ENCODE results near the gene ABHD17B.

DNA sequence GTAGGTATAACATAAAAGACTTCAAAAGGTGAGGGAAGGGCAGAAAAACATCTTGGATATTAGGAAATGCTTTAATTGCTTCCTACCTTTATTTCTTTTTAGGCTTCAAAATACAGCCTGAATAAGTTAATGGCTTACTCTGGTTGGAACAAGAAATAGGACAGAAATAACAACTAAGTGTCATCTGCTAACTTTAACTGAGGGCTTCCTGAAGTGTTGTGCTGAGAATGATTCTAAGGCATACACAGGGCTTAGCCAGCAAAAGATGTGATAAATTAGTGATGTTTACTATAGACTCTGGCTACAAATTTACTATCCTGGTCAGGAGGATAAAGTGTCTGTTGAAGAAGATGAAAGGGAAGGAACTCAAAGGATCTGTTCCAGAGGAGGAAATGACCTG lies 34.2 kb downstream of the ABHD17B start:
- TF ChIP-seq EZH2 (IDR thresholded peaks at IDR 0.05; ENCODE audit: insufficient read depth, poor library complexity, severe bottlenecking) (no peak), EZH2phosphoT487 (IDR thresholded peaks at IDR 0.05; ENCODE audit: insufficient read depth, low read depth) (no peak)
